Smooth muscle cell (in vitro differentiated cells): ENCODE measurements around the gene ERG28. TPM values are rescaled to one million over a fixed set of nuclear protein-coding genes. Genes with fewer than 3 reads are reported as not detected.

Experiments
- DNase-seq: peaks from one replicate; lab custom pipeline; 2025; ENCODE audit not compliant: unreplicated experiment; lab: John Stamatoyannopoulos, UW
- H2AFZ ChIP-seq: fragments of 200-600 bp; sonication (generic); 2 replicates; pipeline ENCODE4 v1.6.0; 2016; ENCODE audit warnings: antibody characterized with exemption, low read depth, mild to moderate bottlenecking
- H3F3A ChIP-seq: fragments of 200-600 bp; sonication (generic); 2 replicates; pipeline ENCODE4 v1.6.0; 2017; ENCODE audit warnings: antibody characterized with exemption, low read depth
- H3K27ac ChIP-seq: fragments of 200-600 bp; sonication (generic); 2 replicates; pipeline ENCODE4 v1.5.1; 2016; ENCODE audit warnings: low read depth, mild to moderate bottlenecking
- H3K27me3 ChIP-seq: fragments of 200-600 bp; sonication (generic); 2 replicates; pipeline ENCODE4 v1.6.1; 2016; ENCODE audit warnings: low read depth, mild to moderate bottlenecking
- H3K36me3 ChIP-seq: fragments of 200-600 bp; sonication (generic); 2 replicates; pipeline ENCODE4 v1.5.1; 2016; ENCODE audit warnings: low read depth
- H3K4me1 ChIP-seq: fragments of 200-600 bp; sonication (generic); 2 replicates; pipeline ENCODE4 v1.5.1; 2016; ENCODE audit warnings: low read depth
- H3K4me2 ChIP-seq: fragments of 200-600 bp; sonication (generic); 2 replicates; pipeline ENCODE4 v1.6.0; 2016; ENCODE audit warnings: mild to moderate bottlenecking
- H3K4me3 ChIP-seq: fragments of 200-600 bp; sonication (generic); 2 replicates; pipeline ENCODE4 v1.5.1; 2016; ENCODE audit warnings: mild to moderate bottlenecking
- H3K79me2 ChIP-seq: fragments of 200-600 bp; sonication (generic); 2 replicates; pipeline ENCODE4 v1.6.0; 2016; ENCODE audit warnings: low read depth, mild to moderate bottlenecking
- H3K9ac ChIP-seq: fragments of 200-600 bp; sonication (generic); 2 replicates; pipeline ENCODE4 v1.6.0; 2016; ENCODE audit warnings: low read depth
- H3K9me3 ChIP-seq: fragments of 200-600 bp; sonication (generic); replicated peaks from 2 replicates; pipeline ENCODE4 v1.5.1; 2016; ENCODE audit warnings: low read depth
- H4K20me1 ChIP-seq: fragments of 200-600 bp; sonication (generic); 2 replicates; pipeline ENCODE4 v1.6.0; 2016; ENCODE audit warnings: low read depth
- CTCF ChIP-seq: fragments of 200-600 bp; sonication (generic); IDR thresholded peaks from 2 replicates; pipeline ENCODE4 v1.5.1; 2017; ENCODE audit warnings: borderline replicate concordance, mild to moderate bottlenecking, antibody characterized with exemption; ENCODE audit not compliant: insufficient read depth, poor library complexity, severe bottlenecking
- WGBS: methylation state at CpG from one replicate; pipeline ENCODE4 v1.1.7; 2016; ENCODE audit warnings: low lambda C conversion rate; 5-methylcytosine and 5-hydroxymethylcytosine counted together
- polyA plus RNA-seq: library from polyadenylated mRNA; unstranded; fragments of >200 nt; fragmentation: Nextera tagmentation; extraction: Ambion mirVana; gene quantifications from 2 replicates; pipeline ENCODE4 v1.2.1, GENCODE V29; 2016
- total RNA-seq: library from RNA; depleted of rRNA; stranded (reverse); fragments of >200 nt; gene quantifications from 2 replicates; pipeline ENCODE4 v1.2.3, GENCODE V29; 2014

The ERG28 gene
- total and polyA plus RNA-seq, 2 experiments from 2014 or later: 35.0 to 44.9 TPM

- Histone ChIP-seq H3K9ac (no peak overlapping the region), H3K27ac (no peak overlapping the region), H3K4me2 (no peak overlapping the region), H3K36me3 (no peaks in the 10 kb centered on the region), H3K79me2 (peaks cover 22% of the 10 kb centered on the region), H3K27me3 (no peaks in the 10 kb centered on the region), H3F3A (no peaks in the 10 kb centered on the region), H3K4me3 (no peak overlapping the region), H4K20me1 (no peaks in the 10 kb centered on the region), H3K4me1 (peaks cover 13% of the 10 kb centered on the region), H3K9me3 (no peaks in the 10 kb centered on the region), H2AFZ (no peak overlapping the region)
- no peak for TF ChIP-seq CTCF
- no peak for DNase-seq
- WGBS: 49% methylated on average over 3 of the region's 3 CpGs
Measured at GRCh38 chr14:75662966-75663365, 2.3 kb upstream of the ERG28 start.

DNA sequence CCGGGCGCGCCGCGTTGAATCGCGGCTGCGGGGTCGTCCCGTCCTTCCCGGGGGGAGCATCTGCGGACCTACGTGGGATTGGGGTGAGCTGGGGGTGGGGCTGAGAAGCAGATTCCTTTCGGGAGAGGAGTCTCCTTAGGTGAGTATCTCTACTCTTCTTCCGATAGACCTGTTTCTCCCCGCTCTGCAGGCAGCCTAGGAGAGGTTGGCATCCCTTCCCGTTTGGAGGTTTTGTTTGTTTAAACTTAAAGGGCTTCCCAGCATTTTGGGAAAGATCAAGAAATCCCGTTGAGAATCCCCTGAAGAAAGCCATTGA lies 781 bp upstream of the ERG28 start:
- Histone ChIP-seq H3K79me2 (peaks cover 22% of the 10 kb centered on the region), H3K4me1 (peaks cover 13% of the 10 kb centered on the region), H4K20me1 (no peaks in the 10 kb centered on the region), H3F3A (no peaks in the 10 kb centered on the region), H3K27me3 (no peaks in the 10 kb centered on the region), H3K9ac (peak overlapping the region; percentile 90), H2AFZ (peak overlapping the region; percentile 95), H3K4me3 (peak overlapping the region; percentile 87), H3K27ac (peak overlapping the region; percentile 84), H3K9me3 (no peaks in the 10 kb centered on the region), H3K36me3 (no peaks in the 10 kb centered on the region), H3K4me2 (peak overlapping the region; percentile 92)
- DNase-seq: no peak
- WGBS: under 1% methylated on average over 16 of the region's 18 CpGs
- TF ChIP-seq CTCF: no peak

- Histone ChIP-seq H3K9ac (peak overlapping the region; percentile 90), H3K9me3 (no peaks in the 10 kb centered on the region), H3K27me3 (no peaks in the 10 kb centered on the region), H3K36me3 (no peaks in the 10 kb centered on the region), H3F3A (no peaks in the 10 kb centered on the region), H3K27ac (peak overlapping the region; percentile 84), H2AFZ (peak overlapping the region; percentile 95), H3K79me2 (peaks cover 22% of the 10 kb centered on the region), H3K4me2 (peak overlapping the region; percentile 92), H3K4me3 (peak overlapping the region; percentile 87), H4K20me1 (no peaks in the 10 kb centered on the region), H3K4me1 (peaks cover 13% of the 10 kb centered on the region)
- TF ChIP-seq CTCF: no peak
- no peak for DNase-seq
- 18% methylated on average over 4 of the region's 4 CpGs for WGBS
Measured at GRCh38 chr14:75660238-75660629, 442 bp downstream of the ERG28 start.

DNA sequence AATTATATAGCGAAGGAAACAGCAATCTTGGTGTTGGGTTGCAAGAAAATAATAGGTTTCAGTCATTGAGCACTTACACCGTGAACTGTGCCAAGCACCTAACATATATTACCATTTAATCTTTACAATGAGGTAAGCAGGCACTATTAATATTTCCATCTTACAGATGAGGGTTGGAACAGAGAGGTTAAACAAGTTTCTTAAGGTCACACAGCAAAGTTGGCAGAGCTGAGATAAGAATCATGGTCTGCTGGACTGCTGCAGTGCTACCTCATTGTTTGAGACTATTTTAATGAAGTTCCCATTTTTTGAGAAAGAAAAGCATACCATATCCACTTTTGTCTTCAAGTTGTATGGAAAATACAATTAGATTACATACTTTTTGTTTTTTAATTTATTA lies 1.7 kb downstream of the ERG28 start:
- H3K4me2 ChIP-seq: no peak overlapping the region
- H3K79me2 ChIP-seq: peaks cover 22% of the 10 kb centered on the region

More for the DNA sequence above, 1.7 kb downstream of the ERG28 start:
- Histone ChIP-seq H3K36me3 (no peaks in the 10 kb centered on the region), H3K4me3 (no peak overlapping the region), H2AFZ (no peak overlapping the region), H3K27ac (no peak overlapping the region), H3K9ac (no peak overlapping the region), H3K9me3 (no peaks in the 10 kb centered on the region), H3F3A (no peaks in the 10 kb centered on the region), H4K20me1 (no peaks in the 10 kb centered on the region), H3K4me1 (peaks cover 13% of the 10 kb centered on the region), H3K27me3 (no peaks in the 10 kb centered on the region)
- no peak for TF ChIP-seq CTCF
- 94% methylated on average over 2 of the region's 2 CpGs for WGBS
- no peak for DNase-seq
